GM18870 (cell line): Measurements from ENCODE around the gene PCNX2.

Experiments used
- ATAC-seq: cut with Tn5 transposase; IDR thresholded peaks from one replicate; pipeline ENCODE4 v1.9.1; 2021; ENCODE audit warnings: moderate library complexity; ENCODE audit not compliant: unreplicated experiment

Gene PCNX2

DNA sequence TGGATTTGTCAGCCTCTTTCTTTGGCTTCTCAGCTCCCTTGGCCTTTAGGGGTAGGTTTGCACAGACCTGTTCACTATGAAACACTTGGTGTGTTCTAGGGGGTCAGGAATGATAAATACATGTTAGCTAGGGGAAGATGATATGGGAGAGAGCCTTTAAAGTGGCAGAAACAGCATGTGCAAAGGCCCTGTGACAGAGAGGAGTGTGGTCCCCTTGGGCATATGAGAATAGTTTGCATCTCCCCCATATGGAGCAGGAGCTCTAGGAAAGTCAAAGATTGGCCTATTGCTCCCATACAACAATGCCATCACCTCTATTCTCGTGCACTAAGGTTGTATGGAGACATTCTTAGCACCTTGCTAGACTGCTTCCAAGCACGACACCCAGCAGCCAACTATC lies 355.8 kb downstream of the PCNX2 start:
- no peak for ATAC-seq

DNA sequence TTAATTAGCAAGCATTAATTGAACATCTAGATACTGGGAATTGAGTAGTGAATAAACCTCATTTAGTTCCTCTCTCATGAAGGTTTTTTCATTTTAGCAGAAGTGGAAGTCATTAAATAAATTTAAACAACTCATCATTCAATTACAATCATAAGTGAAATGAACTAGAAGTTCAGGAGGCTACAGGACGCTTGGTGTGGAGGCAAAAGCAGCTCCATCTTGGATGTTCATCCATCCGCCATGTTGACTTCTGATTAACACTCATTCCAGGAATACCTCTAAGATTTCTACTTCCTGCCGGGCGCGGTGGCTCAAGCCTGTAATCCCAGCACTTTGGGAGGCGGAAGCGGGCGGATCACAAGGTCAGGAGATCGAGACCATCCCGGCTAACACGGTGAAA lies 356.6 kb downstream of the PCNX2 start:
- no peak for ATAC-seq

DNA sequence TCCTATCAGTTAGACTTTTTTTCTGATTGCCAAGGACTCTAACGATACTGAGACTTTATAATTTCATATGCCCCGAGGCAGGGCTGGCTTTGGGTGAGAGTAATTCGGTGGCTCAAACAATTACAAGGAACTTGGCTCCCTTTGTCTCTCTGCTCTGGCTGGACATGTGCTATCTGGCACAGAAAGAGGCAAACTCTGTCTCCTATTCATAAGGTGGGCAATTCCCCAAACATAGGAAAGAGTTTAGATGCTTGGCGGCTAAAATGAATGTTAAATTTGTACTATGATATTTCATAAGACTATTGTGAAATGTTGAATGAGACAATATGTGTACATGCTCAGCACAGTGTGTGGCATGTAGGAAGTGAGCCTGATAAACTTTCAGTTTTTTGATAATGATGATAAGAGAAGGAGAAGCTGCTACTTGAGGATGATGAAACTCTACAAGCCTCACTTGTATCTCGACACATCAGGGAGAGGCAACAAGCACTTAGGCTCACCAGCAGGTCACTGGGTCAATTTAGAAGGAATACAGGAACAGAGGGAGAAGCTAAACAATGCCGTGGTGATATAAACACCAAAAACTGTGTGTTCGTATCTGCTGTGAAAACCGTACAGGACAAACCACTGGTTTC lies 357.7 kb downstream of the PCNX2 start:
- no peak for ATAC-seq

DNA sequence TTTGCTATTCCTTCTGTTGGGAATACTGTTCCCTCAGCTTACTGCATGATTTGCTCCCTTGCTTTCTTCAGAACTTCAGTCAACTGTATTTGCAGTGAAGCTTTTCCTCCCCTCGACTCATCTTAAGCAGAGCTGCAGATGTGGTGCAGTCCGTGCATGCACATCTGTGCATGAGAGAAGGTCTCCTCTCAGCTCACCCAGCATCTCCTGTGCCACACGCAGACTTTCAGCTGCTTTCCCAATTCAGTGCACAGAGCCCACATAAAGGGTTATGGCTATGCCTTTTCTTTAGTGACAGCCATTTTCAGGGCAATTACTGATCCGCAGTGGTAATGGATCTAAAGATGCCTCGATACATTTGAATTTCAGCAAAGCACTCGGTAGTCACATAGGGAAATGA lies 358.6 kb downstream of the PCNX2 start:
- no peak for ATAC-seq
